ENCODE results near the gene CASZ1. TPM values are rescaled to one million over a fixed set of nuclear protein-coding genes. Genes with fewer than 3 reads are reported as not detected.
A peak's percentile ranks its signal among the peaks of the same experiment; 100 is the strongest.

The CASZ1 gene
- total RNA-seq, 2 donors from 2014 or later = 13.5 to 17.8 TPM

DNA sequence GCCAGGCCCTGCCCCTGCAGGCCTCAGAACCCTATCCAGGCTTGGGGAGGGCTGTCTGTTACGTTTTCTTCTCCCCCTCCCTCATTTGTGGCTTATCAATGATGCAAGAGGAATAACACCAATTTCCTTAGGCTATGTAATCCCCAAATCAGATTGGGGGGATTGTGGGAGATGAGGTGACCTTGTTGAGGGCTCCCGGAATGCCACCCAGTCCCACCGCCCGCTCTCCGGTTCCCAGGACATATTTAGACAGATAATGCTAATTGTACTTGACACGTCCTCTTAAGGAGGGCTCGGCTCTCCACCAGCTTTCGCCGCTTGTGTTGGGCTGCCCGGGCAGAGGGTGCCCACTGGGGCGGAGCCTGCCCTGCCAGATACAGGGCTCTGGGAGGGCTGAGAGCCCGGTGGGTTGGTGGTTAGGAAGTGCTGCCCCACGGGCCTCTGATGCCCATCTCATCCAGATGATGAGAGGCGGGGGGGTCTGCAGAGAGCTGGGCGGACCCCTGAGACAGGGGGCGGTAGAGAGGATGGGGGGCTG lies 90.0 kb downstream of the CASZ1 start:
- Mint-ChIP-seq H3K4me3 (no peak overlapping the region), H3K4me1 (ENCODE audit: low read depth in 2 of 2) (no peaks in the 10 kb centered on the region), H3K36me3 (no peaks in the 10 kb centered on the region), H3K9me3 (no peaks in the 10 kb centered on the region), H3K27me3 (peaks cover 5% of the 10 kb centered on the region in 2 donors), H3K27ac (no peak overlapping the region)
- ATAC-seq (no peak), DNase-seq (ENCODE audit: low spot score) (no peak)

DNA sequence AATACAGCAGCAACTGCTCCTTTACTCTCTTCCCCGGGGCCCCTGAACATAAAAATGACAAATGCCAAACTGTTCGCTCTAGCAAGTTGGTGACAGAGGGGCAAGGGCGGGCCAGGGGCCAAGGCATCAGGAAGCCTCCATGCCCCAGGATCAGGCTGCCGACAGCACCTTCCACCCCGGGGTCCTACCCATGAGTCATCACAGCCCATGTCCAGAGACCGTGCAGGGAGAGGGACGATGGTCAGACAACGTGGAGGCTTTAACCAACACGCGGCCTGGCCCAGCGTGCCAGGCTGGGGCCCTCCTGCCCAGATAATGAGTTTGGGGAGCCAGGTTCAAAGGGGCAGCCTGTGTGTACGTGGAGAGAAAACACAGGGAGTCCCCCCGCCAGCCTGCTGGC lies 90.5 kb downstream of the CASZ1 start:
- Mint-ChIP-seq H3K4me1 (ENCODE audit: low read depth in 2 of 2) (no peaks in the 10 kb centered on the region), H3K4me3 (no peak overlapping the region), H3K36me3 (no peaks in the 10 kb centered on the region), H3K27ac (no peak overlapping the region), H3K9me3 (no peaks in the 10 kb centered on the region), H3K27me3 (peaks cover 5% of the 10 kb centered on the region in 2 donors)
- DNase-seq (ENCODE audit: low spot score) = no peak
- ATAC-seq = no peak

DNA sequence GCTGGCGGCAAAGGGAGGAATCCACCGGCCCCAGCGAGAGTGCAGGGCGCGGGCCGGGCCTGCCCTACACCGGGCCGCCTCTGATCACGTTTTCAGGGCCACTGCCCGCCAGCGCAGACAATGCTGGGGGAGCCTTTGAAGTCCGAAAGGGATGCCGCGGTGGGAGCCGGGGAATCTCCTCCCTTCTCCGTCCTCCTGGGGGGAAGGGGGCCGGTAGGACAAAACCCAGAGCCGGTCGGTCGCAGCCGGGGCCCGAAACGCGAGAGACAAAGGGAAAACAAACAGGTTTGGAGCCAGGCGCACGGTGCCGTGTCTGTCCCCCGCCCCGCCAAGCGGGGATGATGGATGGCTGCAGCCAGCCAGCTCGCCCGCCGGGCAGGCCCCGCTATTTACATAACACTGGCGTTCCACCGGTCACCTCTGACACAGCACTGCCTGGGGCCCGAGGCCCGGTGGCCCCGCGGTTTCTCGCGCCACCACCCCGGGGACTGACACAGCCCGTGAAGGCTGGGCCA lies 92.0 kb downstream of the CASZ1 start:
- H3K36me3 Mint-ChIP-seq = no peaks in the 10 kb centered on the region
- H3K9me3 Mint-ChIP-seq = no peaks in the 10 kb centered on the region
- ATAC-seq (no peak), DNase-seq (ENCODE audit: low spot score) (no peak)
- H3K27me3 Mint-ChIP-seq = peaks cover 5% of the 10 kb centered on the region in 2 donors
- H3K4me3 Mint-ChIP-seq = no peak overlapping the region
- H3K27ac Mint-ChIP-seq = no peak overlapping the region
- no peaks in the 10 kb centered on the region for H3K4me1 Mint-ChIP-seq (ENCODE audit: low read depth in 2 of 2)

DNA sequence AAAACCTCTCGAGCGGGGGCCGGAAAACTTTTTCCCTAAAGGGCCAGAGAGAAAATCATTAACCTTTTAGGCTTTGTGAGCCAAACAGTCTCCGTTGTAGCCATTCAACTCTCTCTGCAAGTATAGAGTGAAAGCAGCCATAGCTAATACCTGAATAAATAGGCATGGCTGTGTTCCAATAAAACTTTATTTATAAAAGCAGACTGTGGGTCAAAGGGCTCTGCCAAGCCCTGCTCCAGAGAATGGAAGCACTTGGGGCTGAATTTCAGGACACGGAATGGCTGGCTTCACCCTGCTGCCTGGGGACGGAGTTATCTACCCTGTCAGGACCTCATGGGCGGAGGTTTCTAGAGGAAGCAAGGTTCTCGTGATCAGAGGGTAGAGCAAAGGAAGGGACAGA lies 92.7 kb downstream of the CASZ1 start:
- Mint-ChIP-seq H3K27ac (no peak overlapping the region), H3K4me1 (ENCODE audit: low read depth in 2 of 2) (no peaks in the 10 kb centered on the region), H3K4me3 (no peak overlapping the region), H3K9me3 (no peaks in the 10 kb centered on the region), H3K36me3 (no peaks in the 10 kb centered on the region), H3K27me3 (peaks cover 5% of the 10 kb centered on the region in 2 donors)
- no peak for ATAC-seq
- DNase-seq (ENCODE audit: low spot score) = no peak

DNA sequence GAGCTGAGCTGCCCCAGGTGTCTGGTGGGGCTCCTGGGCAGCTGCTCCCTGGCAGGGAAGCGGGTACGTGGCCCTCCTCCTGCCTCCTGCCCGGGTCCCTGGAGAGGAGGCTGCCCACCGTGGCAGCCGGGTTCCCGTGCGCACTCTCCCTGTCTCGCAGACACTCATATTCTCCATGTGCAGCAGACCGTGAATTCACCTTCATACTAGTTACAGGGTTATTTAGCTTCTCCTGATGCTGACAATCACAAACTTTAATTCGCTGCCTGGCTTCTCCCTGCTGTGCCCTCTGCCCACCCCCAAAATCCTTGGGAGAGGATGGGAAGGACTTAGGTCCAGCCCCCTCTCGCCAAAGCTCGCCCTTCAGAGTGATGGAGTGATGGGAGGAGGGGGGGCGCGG lies 95.3 kb downstream of the CASZ1 start:
- H3K27me3 Mint-ChIP-seq = peaks cover 5 to 9% of the 10 kb centered on the region in 2 donors
- no peak overlapping the region for H3K27ac Mint-ChIP-seq
- no peak for ATAC-seq
- no peak for DNase-seq (ENCODE audit: low spot score)
- H3K4me1 Mint-ChIP-seq (ENCODE audit: low read depth in 2 of 2) = peaks cover 8 to 10% of the 10 kb centered on the region in 2 donors
- no peak overlapping the region for H3K4me3 Mint-ChIP-seq
- H3K36me3 Mint-ChIP-seq = no peaks in the 10 kb centered on the region
- no peaks in the 10 kb centered on the region for H3K9me3 Mint-ChIP-seq

DNA sequence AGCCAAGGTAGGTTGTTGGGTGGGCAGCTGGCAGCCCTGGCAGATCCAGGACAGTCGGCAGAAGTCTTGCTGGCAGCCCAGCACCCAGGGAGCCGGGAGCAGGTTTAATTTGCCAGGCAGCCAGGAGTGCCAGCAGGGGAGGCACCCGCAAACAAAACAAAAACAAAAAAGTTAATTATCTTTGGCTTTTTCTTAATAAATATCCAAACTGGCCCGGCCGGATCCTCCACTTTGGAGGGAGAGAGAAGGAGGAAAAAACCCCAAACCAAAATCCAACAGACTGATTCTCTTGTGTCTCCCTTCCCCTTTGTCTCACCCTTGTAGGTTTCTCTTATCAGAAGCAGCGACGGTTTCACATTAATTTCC lies 97.0 kb downstream of the CASZ1 start:
- Mint-ChIP-seq H3K4me1 (ENCODE audit: low read depth in 2 of 2) (peaks cover 10 to 18% of the 10 kb centered on the region in 2 donors), H3K4me3 (no peak overlapping the region), H3K36me3 (no peaks in the 10 kb centered on the region), H3K9me3 (no peaks in the 10 kb centered on the region), H3K27me3 (peaks cover 5 to 11% of the 10 kb centered on the region in 2 donors), H3K27ac (no peak overlapping the region)
- ATAC-seq (no peak), DNase-seq (ENCODE audit: low spot score) (no peak)

DNA sequence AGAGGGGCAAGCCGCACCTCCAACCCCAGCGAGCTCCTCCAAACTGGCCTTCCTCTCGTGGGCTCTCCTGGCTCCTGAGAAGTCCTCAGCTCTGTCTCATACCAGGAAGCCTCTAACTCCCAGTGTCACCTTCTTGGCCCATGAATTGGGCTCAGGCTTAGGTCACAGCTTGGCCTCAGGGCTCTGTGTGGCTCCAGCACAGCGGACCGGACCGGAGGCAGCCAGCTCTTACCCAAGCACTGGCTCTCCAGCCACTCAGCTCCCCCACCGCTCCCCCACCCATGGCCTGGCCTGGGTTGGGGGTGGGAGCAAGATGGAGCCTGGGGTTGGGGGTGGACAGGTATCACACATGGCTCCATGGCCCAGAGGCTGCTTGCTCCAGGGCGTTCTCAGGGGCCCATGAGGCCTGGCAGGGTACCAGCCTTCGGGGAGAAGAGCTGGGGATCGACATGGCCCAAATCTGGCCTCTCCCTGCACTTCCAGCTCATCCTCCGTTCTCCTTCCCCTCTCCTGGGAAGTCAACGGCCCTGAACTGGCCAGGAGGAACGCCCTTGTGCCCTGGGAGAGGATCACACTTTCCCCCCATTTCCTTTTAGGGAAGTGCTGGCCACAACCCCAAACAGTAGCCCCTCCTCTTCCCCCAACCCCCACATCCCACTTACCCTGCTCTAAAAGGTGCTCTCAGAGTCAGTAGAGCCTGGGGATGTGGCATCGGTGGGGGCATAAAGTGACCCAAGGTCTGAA lies 97.5 kb downstream of the CASZ1 start:
- no peaks in the 10 kb centered on the region for H3K9me3 Mint-ChIP-seq
- ATAC-seq (no peak), DNase-seq (ENCODE audit: low spot score) (no peak)
- H3K27ac Mint-ChIP-seq = no peak overlapping the region
- peaks cover 2 to 8% of the 10 kb centered on the region in 2 donors for H3K27me3 Mint-ChIP-seq
- H3K4me1 Mint-ChIP-seq (ENCODE audit: low read depth in 2 of 2) = peaks cover 10 to 18% of the 10 kb centered on the region in 2 donors
- H3K4me3 Mint-ChIP-seq = no peak overlapping the region
- H3K36me3 Mint-ChIP-seq = no peaks in the 10 kb centered on the region

DNA sequence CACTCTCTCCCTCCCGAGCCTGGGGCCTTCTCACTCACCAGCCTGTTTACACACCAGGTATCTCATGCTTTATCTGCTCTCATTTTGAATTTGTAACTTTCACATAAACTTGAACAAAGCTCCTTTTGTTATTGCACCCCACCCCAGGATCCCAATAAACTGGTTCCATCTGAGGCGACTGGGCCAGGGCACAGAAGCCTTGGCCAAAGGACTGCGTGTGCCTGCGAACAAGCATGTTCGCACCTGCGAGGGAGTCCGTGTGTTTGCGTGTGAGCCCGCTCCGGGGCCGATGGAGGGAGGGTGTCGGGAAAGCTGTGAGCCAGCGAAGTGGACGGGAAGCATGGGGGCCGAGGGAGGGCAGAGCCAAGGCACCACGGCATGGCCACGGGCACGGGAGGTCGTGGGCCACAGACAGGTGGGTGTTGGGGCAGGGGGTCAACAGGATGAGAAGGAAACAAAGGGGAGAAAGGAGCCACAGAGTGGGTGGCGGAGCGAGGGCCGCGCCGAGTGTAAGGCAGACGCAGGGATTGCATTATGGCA lies 98.8 kb downstream of the CASZ1 start:
- H3K36me3 Mint-ChIP-seq = no peaks in the 10 kb centered on the region
- peaks cover 20 to 28% of the 10 kb centered on the region in 2 donors for H3K4me1 Mint-ChIP-seq (ENCODE audit: low read depth in 2 of 2)

DNA sequence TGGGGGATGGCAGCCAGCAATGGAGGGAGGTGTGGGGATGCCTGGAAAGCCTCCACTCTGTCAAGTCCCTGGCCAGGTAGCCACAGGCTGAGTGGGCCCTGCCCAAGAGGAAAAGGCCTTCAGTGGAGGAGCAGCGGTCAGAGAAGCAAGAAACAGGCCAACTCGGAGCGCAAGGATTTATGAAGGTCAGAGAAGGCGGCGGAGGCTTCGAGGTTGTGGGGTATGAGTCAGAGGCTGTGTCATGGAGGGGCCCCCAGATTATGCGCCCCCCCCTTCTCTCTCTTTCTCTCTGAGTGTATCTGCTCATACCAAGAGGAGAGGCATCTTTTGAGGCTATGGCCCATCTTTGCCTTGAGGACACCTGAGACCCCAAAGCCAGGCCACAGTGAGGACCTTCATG lies 99.5 kb downstream of the CASZ1 start:
- no peak for ATAC-seq
- Mint-ChIP-seq H3K9me3 (no peaks in the 10 kb centered on the region), H3K4me1 (ENCODE audit: low read depth in 2 of 2) (peaks cover 25 to 33% of the 10 kb centered on the region in 2 donors), H3K27ac (peak overlapping the region in 1 of 2 donors; percentile 60), H3K4me3 (no peak overlapping the region), H3K27me3 (peaks cover 0 to 8% of the 10 kb centered on the region in 2 donors), H3K36me3 (no peaks in the 10 kb centered on the region)
- DNase-seq (ENCODE audit: low spot score) = no peak

More for the DNA sequence above, 98.8 kb downstream of the CASZ1 start:
- H3K9me3 Mint-ChIP-seq = no peaks in the 10 kb centered on the region
- peaks cover 0 to 8% of the 10 kb centered on the region in 2 donors for H3K27me3 Mint-ChIP-seq
- no peak for DNase-seq (ENCODE audit: low spot score)
- ATAC-seq = no peak
- H3K27ac Mint-ChIP-seq = no peak overlapping the region
- H3K4me3 Mint-ChIP-seq = no peak overlapping the region

DNA sequence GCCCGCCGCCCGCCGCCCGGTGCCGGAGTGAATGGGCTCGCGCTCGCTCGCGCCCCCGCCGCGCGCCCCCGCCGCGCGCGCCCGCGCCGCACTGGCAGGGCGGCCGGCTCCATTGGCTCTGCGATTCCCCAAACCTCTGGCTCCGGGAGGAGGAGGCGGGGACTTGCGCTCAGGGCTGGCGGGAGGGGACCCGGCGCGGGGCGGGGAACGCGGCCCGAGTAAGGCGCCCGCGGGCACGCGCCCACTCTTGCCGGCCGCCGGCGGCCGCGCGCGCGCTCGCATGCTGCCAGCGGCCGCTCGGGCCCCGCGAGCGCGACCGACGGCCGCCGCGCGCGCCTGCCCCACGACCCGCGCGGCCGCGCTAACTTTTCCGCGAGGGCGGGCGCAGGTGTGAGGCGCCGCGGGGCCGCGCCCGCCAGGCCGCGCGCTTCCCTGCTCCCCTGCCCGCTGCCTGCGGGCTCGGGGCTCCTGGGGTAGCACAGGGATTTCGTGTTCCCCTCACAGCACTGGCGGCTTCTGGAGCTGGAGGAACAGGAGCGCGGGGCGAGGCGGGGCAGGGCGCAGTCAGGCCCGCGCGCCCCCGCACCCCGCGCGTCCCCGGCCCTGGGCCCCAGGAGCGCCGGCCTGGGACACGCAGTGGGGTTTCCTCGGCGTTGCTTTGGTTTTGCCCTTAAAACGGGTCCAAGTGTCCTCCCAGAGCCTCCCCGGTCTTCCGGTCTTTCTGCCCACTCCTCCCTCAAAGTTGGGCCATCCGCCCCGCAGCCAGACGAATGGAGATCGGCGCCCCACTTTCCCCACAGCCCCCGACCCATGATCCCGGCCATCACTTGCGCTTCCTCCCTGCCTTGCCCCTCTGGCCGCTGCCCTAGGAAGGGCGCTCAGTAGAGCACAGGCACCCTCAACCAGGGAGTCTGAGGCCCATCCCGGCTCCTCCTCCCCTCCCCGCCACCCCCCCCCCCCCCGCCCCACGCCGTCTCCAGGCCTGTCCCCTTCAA lies 101.5 kb downstream of the CASZ1 start:
- ATAC-seq = peak; percentile 83 to 90
- Mint-ChIP-seq H3K4me1 (ENCODE audit: low read depth in 2 of 2) (peaks cover 28 to 33% of the 10 kb centered on the region in 2 donors), H3K36me3 (no peaks in the 10 kb centered on the region), H3K27ac (peak overlapping the region; percentile 60 to 73), H3K9me3 (no peaks in the 10 kb centered on the region), H3K27me3 (peaks cover 0 to 8% of the 10 kb centered on the region in 2 donors), H3K4me3 (peak overlapping the region; percentile 74)
- DNase-seq (ENCODE audit: low spot score) = peak; percentile 90

DNA sequence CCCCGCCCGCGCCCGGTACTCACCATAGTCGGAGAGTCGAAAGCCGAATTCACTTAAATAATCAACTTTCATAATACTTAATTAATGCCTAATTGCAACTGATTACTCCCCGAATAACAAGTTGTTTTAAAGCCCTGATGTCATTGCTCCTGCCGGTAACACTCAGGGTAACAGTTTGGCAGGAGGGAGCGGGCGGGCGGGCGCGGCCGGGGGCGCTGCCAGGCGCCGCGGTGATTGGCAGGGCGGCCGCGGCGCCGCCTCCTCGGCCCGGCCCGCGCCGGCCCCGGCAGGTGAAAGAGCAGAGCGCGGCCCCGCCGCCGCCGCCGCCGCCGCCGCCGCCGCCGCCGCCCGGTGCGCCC lies 102.2 kb downstream of the CASZ1 start:
- Mint-ChIP-seq H3K4me3 (peak overlapping the region; percentile 76), H3K27me3 (peaks cover 0 to 8% of the 10 kb centered on the region in 2 donors), H3K9me3 (no peaks in the 10 kb centered on the region), H3K36me3 (no peaks in the 10 kb centered on the region), H3K4me1 (ENCODE audit: low read depth in 2 of 2) (peaks cover 33% of the 10 kb centered on the region in 2 donors), H3K27ac (peak overlapping the region in 1 of 2 donors; percentile 73)
- ATAC-seq (peak; percentile 75 to 80), DNase-seq (ENCODE audit: low spot score) (no peak)

DNA sequence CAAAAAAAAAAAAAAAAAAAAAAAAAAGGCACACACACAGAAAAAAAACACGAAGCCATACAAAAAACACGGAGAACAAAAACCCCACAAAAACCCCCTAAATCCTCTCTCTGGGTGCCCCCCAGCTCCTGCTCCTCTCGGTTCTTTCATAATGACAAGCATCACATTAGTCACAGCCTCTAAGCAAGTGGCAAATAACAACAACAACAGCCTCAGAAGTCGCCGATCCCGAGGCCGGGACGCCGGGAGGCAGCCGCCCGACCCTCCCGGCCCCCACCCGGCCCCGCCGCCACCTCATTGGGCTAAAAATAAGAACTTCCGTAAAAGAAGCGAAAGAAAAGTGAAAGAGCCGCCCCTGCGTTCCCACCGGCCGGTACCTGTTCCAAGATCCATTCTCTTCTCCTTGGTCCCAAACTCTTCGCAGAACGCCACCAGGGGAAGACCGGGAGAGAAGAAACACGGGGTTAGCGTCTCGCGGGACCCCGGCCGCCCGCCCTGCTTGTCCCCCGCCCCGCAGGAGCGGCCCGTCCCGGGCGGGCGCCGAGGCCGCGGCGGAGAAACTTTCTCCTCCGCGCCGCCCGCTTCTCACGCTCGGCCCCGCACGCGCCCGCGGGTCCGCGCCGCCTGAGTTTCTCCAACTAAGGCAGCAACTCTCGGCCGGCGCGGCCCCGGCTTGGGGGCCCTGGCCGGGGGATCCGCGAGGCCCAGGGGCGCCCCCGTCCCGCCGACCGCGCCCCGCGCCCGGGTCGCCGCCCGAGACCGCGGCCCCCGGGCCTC lies 102.8 kb downstream of the CASZ1 start:
- Mint-ChIP-seq H3K4me3 (peak overlapping the region; percentile 90), H3K36me3 (no peaks in the 10 kb centered on the region), H3K4me1 (ENCODE audit: low read depth in 2 of 2) (peaks cover 33 to 35% of the 10 kb centered on the region in 2 donors), H3K27ac (peak overlapping the region; percentile 73 to 84), H3K27me3 (peaks cover 0 to 8% of the 10 kb centered on the region in 2 donors), H3K9me3 (no peaks in the 10 kb centered on the region)
- ATAC-seq = peak; percentile 29 to 60
- DNase-seq (ENCODE audit: low spot score) = peak; percentile 76

DNA sequence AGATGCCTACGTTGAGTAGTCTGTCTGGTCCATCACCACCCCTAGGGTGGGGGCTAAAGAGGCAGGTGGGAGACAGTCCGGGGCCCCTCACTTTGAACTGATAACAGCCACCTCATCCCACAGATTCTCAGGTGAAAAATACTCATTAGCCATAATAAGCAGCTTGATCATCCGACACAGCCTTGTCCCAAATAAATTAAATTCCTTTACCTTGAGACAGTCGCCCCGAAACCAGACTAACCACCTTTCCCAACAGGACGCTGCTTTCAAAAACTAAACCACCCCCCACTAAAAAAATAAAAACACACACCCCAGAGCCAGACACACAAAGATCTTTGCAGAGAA lies 103.3 kb downstream of the CASZ1 start:
- H3K27ac Mint-ChIP-seq = peak overlapping the region; percentile 73 to 84

More for the DNA sequence above, 103.3 kb downstream of the CASZ1 start:
- Mint-ChIP-seq H3K27me3 (peaks cover 0 to 8% of the 10 kb centered on the region in 2 donors), H3K36me3 (no peaks in the 10 kb centered on the region), H3K9me3 (no peaks in the 10 kb centered on the region), H3K4me1 (ENCODE audit: low read depth in 2 of 2) (peaks cover 33 to 37% of the 10 kb centered on the region in 2 donors), H3K4me3 (peak overlapping the region; percentile 90)
- ATAC-seq (no peak), DNase-seq (ENCODE audit: low spot score) (no peak)
